HG03108 (cell line): Measurements from ENCODE around the gene RPL19.
"Not testable (repeated sequence)": the region's sequence is repeated elsewhere in the genome, so short reads cannot be mapped to it uniquely, and the experiment has no call there.

Experiments
- ATAC-seq: cut with Tn5 transposase; IDR thresholded peaks from one replicate; pipeline ENCODE4 v1.9.1; 2021; ENCODE audit warnings: moderate library complexity; ENCODE audit not compliant: unreplicated experiment

Gene RPL19

DNA sequence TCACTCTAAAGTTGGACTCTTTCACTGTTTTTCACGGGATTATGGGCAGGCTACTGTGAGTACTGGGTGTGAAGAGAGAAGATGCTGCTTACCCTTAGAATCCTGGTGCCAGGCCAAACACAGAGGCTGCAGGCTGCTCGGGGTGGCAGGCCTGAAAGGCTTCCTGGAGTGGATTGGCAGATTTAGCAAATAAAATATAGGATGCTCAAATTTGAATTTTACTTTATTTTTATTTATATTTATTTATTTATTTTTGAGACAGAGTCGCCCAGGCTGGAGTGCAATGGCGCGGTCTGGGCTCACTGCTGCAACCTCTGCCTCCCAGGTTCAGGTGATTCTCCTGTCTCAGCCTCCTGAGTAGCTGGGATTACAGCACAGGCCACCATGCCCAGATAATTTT is 40.5 kb downstream of the RPL19 start:
- no peak for ATAC-seq

- no peak for ATAC-seq
These were observed 43.1 kb downstream of the RPL19 start for GRCh38 chr17:39243155-39243554.

DNA sequence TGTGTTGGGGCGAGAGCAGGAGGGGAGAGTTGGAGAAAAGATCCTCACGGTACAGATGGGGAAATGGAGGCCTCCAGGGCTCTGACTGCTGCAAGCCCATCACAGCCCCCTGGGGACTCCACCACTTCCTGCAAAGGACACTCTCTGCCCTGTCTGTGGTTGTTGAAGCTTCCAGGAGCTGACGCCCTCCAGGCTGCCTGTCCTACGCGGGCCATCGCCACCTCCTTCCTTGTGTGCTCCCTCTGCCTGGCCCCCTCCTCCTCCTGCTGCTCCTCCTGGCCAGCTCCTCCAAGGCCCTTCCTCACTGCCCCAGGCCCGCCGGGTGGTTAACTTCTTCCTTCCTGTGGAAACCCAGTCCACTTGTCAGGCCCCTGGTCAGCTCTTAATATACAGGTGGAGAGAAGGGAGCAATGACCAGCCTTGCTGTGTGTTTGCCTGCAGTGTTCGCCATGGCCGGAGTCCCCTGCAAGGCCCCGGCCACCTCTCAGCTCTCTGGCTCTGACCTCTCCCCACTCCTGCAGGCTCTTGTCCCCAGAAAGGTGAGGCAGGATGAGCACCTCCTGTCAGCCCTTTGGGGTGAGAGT is 44.0 kb downstream of the RPL19 start:
- no peak for ATAC-seq

DNA sequence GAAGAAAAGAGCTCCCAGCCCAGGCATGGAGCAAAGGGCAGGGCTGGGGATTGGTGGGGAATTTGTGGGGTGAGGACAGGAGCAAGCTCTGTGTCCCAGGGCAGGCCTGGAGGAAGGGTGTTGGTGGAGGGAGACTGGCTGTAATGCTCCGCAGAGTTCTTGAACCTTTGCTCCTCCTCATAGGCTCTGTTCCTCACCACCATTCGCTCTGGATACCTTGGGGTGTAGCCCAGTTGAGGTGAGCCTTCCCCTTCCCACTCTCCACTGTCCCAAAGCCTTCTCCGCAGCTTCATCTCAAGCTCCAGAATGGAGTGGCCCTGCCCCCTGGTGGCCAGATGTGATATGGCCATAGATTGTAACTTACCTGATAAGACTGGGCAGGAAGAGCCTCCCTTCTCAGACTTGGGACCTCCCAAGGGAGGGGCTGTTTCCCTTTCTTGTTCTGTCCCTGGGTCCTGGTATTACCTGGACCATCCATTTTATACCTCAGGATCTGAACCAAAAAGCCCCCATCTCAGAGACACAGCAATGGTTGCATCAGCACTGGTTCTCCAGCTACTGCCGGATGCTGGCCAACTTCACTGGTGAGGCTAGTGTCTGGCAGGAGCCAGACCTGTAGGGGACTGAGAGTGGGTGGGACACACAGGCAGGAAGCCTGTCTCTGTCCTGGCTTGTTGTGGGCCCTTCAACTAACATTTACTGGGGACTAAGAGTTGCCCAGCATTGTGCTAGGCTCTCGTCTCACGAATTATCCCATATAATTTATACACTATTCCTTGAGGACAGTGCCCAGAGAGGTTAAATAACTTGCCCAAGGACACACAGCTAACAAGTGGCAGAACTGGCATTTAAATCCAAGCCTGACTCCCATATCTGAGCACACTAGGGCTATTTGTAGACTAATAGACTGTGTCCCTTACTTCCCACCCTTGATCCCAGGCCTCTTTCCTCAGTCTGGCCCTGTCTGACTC is 44.8 kb downstream of the RPL19 start:
- no peak for ATAC-seq

GRCh38 chr17:39246274-39246673 is 46.2 kb downstream of the RPL19 start:
- ATAC-seq, result no peak

- ATAC-seq, result not testable (repeated sequence)
These were observed 50.0 kb downstream of the RPL19 start for GRCh38 chr17:39250076-39250475.

DNA sequence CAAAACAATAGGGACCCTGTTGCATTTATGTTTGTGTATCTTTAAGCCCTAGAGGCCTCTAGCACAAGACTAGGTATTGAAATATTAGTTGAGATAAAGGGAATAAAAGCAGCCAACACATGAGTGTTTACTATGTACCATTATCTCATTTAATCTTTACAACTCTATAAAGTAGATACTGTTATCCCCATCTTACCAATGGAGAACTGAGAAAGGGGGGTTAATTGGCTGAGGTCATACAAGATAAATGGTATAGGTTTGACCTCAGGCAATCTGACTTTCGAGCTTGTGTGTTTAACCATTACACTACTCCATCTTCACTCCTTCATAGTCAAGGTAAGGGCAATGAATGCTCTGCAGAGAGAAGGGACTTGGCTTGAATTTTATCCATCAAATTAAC is 51.9 kb downstream of the RPL19 start:
- ATAC-seq, result no peak

- no peak for ATAC-seq
These were observed 52.8 kb downstream of the RPL19 start for GRCh38 chr17:39252788-39253460.
